NCI-H2107 treated with DMSO at 0.1 percent for 48 hours (cell line): ENCODE measurements around the gene EPB41.
A peak's percentile ranks its signal among the peaks of the same experiment; 100 is the strongest.
"Not testable (repeated sequence)": the region's sequence is repeated elsewhere in the genome, so short reads cannot be mapped to it uniquely, and the experiment has no call there.

Source experiments
- DNase-seq: peaks from one replicate; lab custom pipeline; 2025; ENCODE audit not compliant: unreplicated experiment; lab: John Stamatoyannopoulos, UW

The EPB41 gene

GRCh38 chr1:28914228-28915030 is at the start of gene EPB41:
TSS of gene EPB41 (plus strand) at chr1:28914569. CDS start at chr1:28987438, 72,869 bp downstream.
- DNase-seq, result peak; percentile 97

GRCh38 chr1:28864695-28865094 is 49.7 kb upstream of the EPB41 start:
- no peak for DNase-seq

GRCh38 chr1:28865997-28866650 is 48.2 kb upstream of the EPB41 start:
- no peak for DNase-seq

- DNase-seq, result no peak
Measured at GRCh38 chr1:28867850-28868249, 46.5 kb upstream of the EPB41 start.

GRCh38 chr1:28869952-28870351 is 44.4 kb upstream of the EPB41 start:
- DNase-seq, result no peak

GRCh38 chr1:28871631-28872401 is 42.6 kb upstream of the EPB41 start:
- DNase-seq, result no peak

GRCh38 chr1:28875134-28875533 is 39.2 kb upstream of the EPB41 start:
- DNase-seq, result not testable (repeated sequence)

GRCh38 chr1:28877132-28877781 is 37.1 kb upstream of the EPB41 start:
- peak; percentile 93 for DNase-seq

- no peak for DNase-seq
Measured at GRCh38 chr1:28878796-28879195, 35.6 kb upstream of the EPB41 start.

GRCh38 chr1:28882009-28882628 is 32.2 kb upstream of the EPB41 start:
- peak; percentile 99 for DNase-seq

GRCh38 chr1:28883242-28883616 is 31.1 kb upstream of the EPB41 start:
- DNase-seq, result no peak

- DNase-seq, result no peak
Measured at GRCh38 chr1:28885472-28885877, 28.9 kb upstream of the EPB41 start.

- no peak for DNase-seq
Measured at GRCh38 chr1:28885977-28886730, 28.2 kb upstream of the EPB41 start.

GRCh38 chr1:28886731-28887418 is 27.5 kb upstream of the EPB41 start:
- peak; percentile 56 for DNase-seq

- DNase-seq, result no peak
Measured at GRCh38 chr1:28887419-28887834, 26.9 kb upstream of the EPB41 start.

- DNase-seq, result no peak
Measured at GRCh38 chr1:28887835-28888682, 26.3 kb upstream of the EPB41 start.

GRCh38 chr1:28888915-28889314 is 25.5 kb upstream of the EPB41 start:
- no peak for DNase-seq

- no peak for DNase-seq
Measured at GRCh38 chr1:28889357-28889756, 25.0 kb upstream of the EPB41 start.

GRCh38 chr1:28890435-28890834 is 23.9 kb upstream of the EPB41 start:
- DNase-seq, result no peak
